KG1 (cell line): ENCODE data around the gene GASK1A.
A peak's percentile ranks its signal among the peaks of the same experiment; 100 is the strongest.
"Not testable (repeated sequence)": the region's sequence is repeated elsewhere in the genome, so short reads cannot be mapped to it uniquely, and the experiment has no call there.

Experiments
- DNase-seq: peaks from one replicate; lab custom pipeline; 2025; lab: John Stamatoyannopoulos, UW

Gene GASK1A

GRCh38 chr3:42979044-42979972, at the start of gene GASK1A:
GASK1A (plus strand) TSS chr3:42979311; CDS start chr3:42979643, 332 bp downstream.
- DNase-seq, result peak; percentile 9

DNA sequence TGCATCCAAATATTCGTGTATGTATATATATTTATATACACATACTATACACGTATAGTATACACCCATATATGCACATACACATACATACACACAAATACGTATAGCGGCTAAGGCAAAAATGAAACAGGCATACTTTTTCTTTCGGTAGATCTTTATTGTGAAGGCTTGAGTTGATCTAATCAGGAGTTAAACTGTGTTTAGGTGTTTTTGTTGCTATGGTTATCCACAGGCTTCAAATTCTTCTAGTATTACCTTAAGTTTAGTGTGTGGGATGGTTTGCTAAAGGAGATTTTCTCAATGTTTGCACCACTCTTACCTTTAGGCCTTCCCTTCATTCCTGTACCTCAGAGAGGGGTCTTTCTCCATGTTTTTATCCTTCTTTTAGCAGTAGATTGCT, 45.0 kb upstream of the GASK1A start:
- no peak for DNase-seq

DNA sequence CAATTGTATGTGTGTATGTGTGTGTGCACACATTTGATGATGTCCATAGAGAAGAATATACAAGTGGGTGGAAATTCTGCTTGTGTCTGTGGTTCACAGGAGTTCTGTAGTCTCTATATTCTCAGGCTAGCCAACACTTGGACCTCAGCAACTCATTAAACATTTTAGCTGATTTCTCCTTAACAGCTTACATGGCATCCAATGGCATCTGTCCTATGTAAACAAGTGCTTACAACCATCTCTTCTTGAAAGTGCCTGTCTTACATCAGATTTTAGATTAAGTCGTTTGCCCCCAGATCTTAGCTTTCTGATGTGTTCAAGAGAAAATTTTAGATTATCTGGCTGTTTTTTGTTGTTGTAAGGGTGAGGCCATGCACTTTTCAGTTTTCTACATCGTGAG, 44.2 kb upstream of the GASK1A start:
- no peak for DNase-seq

- DNase-seq, result no peak
These were observed 43.6 kb upstream of the GASK1A start for GRCh38 chr3:42935472-42935871.

- no peak for DNase-seq
These were observed 42.7 kb upstream of the GASK1A start for GRCh38 chr3:42936157-42936981.

DNA sequence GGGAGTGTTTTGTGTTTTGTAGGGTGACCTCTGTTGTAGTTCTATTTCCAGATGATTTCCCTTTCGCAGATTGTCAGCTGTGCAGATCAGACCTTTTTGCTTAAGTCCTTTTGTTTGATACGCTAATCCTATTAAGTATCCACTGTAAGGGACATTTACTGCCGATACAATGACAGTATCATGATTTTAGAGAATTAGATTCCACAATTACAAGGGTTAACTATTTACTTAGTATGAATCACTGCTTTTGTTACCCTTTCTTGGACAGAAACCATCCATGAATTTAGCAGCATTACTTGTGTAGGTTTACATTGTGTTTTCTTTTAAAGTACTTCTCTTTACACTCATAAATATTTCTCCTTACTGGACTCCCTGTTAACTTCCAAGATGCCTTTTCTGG, 41.8 kb upstream of the GASK1A start:
- DNase-seq, result no peak

DNA sequence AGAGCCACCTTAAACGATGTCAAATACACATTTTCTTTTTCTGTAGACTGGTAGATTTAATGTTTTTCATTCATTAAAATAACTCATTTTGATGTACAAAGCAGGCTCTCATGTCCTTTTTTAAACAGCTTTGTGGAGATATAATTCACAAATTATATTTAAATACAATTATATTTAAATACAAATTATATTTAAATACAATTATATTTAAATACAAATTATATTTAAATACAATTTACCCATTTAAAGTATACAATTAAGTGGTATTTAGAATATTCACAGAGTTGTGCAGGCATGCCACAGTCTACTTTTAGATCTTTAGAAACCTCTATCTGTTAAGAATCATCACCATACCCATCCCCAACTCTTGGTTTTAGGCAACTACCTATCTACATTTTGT, 36.4 kb upstream of the GASK1A start:
- no peak for DNase-seq

- no peak for DNase-seq
These were observed 33.1 kb upstream of the GASK1A start for GRCh38 chr3:42946050-42946449.

DNA sequence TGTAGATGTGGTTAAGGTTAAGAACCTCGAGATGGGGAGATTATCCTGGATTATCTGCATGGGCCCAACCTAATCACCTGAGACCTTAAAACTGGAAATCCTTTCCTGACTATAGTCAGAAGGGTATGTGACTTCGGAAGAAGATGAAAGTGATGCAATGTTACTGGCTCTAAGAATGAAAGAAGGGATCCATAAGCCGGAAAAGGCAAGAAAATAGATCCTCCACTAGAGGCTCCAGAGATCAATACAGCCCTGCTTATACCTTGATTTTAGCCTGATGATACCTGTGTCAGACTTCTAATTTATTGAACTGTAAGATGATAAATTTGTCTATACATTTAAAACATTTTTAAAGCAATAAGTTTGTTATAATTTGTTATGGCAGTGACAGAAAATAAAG, 21.5 kb upstream of the GASK1A start:
- DNase-seq, result no peak

GRCh38 chr3:42960282-42960681, 18.8 kb upstream of the GASK1A start:
- no peak for DNase-seq

- no peak for DNase-seq
These were observed 18.3 kb upstream of the GASK1A start for GRCh38 chr3:42960786-42961185.

DNA sequence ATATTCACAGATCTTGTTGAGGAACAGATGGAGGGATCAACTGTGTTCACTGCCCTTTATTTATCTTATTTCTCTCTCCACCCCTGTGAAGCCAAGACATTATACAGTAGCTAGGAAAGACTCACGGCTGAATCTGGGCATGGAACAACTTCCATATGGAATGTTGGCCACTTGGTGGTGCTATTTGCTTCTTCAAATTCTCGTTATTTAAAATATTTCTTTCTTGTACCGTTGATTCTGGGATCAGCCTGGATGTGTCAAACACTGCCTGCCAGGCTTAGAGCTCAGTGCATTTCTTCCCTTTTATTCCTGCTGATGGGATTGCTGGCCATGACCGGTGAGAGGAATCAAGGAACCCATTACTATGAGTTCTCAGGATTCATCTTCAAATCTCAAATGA, 17.5 kb upstream of the GASK1A start:
- DNase-seq, result no peak

GRCh38 chr3:42963269-42963668, 15.8 kb upstream of the GASK1A start:
- no peak for DNase-seq

DNA sequence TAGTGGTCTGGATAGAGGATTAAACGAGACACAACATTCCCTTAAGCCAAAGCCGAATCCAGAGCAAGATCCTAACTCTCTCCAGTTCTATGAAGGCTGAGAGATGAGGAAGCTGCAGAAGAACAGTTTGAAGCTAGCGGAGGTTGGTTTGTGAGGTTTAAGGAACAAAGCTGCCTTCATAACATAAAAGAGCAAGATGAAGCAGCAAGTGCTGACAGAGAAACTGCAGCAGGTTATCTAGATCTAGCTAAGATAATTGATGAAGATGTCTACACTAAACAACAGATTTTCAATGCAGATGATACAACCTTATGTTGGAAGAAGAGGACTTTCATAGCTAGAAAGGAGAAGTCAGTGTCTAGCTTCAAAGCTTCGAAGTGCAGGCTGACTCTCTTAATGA, 14.8 kb upstream of the GASK1A start:
- DNase-seq, result no peak

DNA sequence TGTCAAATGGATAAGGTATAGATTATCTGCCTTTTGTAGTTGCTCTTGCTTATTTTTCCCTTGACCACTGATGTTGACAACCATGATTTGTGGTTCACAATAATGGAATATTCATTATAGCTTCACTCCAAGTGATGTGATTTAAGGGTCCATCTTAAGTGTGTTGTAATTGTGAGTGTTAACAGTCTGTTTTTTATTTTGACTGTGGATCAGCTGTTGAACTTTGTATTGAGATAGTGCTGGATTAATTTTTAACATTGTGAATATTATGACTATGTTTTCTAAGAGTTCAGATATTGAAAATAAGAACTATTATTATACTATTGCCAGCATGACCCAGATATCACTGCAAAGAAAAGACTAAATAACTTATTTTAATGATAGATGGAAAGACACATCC, 8.6 kb upstream of the GASK1A start:
- DNase-seq, result no peak

- no peak for DNase-seq
These were observed 7.9 kb upstream of the GASK1A start for GRCh38 chr3:42970976-42971772.

DNA sequence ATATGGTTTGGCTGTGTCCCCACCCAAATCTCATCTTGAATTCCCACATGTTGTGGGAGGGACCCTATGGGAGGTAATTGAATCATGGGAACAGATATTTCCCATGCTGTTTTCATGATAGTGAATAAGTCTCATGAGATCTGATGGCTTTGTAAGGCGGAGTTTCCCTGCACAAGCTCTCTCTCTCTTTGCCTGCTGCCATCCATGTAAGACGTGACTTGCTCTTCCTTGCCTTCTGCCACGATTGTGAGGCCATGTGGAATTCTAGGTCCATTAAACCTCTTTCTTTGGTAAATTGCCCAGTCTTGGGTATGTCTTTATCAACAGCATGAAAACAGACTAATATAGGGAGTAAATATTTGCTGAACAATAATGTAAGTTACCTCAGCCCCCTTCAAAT, 4.2 kb upstream of the GASK1A start:
- not testable (repeated sequence) for DNase-seq

- no peak for DNase-seq
These were observed 3.7 kb upstream of the GASK1A start for GRCh38 chr3:42975456-42975855.

DNA sequence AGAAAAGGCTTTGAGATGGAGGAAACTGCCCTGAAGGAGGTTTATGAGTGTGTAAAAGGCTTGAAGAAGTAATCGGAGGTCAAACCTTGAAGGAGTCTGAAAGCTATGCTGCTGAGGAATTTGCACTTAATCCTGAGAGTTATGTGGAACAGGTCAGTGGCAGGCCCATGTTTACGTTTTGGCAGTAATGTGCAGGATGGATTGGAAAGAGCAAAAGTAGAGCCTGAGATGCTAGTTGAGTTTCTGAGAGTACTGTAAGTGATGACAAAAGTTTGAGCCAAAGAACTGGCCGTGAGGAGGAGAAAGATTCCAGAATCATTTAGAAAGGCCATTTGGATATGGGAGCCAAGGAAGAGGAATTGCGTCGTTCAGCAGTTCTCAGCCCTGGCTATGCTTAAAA, 3.2 kb upstream of the GASK1A start:
- no peak for DNase-seq

- DNase-seq, result no peak
These were observed 1.1 kb downstream of the GASK1A start for GRCh38 chr3:42980209-42980608.

DNA sequence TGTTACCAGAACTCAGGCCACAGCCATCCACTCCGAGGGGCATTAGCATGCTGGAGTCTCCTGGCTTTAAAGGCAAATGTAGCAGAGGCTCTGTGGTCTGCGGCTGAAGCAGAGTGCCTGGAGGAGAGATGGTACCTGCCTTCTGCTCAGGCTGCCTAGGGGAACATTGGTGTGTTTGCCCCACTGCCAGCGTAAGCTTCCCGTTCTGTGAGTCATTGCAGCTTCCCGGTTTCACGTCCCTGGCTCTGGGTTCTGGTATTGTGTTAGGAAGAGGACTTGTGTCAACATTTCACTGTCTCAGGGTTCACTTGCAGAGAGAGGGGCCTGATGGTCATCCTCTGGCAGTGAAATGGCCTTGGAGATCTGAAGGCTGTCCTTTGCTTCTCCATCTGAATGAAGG, 1.8 kb downstream of the GASK1A start:
- DNase-seq, result no peak
